Stimulated activated CD8-positive, alpha-beta memory T cell treated with anti-CD3 and anti-CD28 coated beads, Interleukin-7, amount 100 ng/mL, for 24 hours (primary cell): ENCODE results near the gene AVPR2.
A peak's percentile ranks its signal among the peaks of the same experiment; 100 is the strongest.

Experiments
- DNase-seq: peaks from one replicate; pipeline ENCODE4 v3.0.0-alpha.2; 2020; ENCODE audit warnings: low read depth

The AVPR2 gene

GRCh38 chrX:153871451-153871850, 33.0 kb upstream of the AVPR2 start:
- DNase-seq: no peak

- DNase-seq: no peak
These were observed 32.3 kb upstream of the AVPR2 start for GRCh38 chrX:153871946-153872878.

DNA sequence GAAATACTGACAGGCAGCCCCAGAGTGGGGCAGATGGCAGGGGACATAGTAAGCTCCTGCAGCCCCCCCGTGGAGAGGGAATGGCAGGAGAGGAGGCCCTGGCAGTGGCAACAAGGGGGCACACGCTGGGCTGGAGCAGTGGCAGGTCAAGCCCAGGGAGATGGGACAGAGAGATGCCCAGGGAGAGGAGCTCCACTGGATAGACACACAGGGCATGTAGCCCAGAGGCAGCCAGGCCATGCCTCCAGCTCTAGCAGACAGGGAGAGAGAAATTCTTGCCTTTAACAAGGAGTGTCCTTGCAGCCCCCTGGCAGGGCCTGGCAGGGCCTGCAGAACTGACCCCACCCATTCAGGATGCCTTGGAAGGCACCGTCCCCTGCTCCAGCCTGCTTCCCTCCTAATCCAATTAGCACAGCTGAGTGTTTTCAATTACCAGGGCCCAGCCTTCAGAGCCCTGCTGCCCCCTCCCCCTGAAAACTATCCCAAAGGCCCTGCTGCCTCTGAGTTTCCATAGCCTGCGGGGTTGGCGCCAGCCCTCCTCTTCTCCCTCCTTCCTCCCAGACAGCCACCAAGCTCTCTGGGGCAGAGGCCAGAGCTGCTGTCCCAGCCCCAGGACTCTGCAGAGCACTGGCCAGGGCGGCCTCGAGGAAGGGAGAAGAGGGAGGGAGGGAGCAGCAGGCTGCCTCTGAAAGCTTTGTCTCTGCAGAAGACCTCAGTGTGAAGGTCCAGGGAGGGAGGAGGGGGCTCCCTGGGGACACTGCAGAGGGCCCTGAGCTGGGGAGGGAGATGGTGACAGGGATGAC, 31.0 kb upstream of the AVPR2 start:
- DNase-seq: no peak

GRCh38 chrX:153874085-153874365, 30.4 kb upstream of the AVPR2 start:
- DNase-seq: no peak

- DNase-seq: no peak
These were observed 29.9 kb upstream of the AVPR2 start for GRCh38 chrX:153874366-153875125.

GRCh38 chrX:153875391-153876111, 28.9 kb upstream of the AVPR2 start:
- peak; percentile 37 for DNase-seq

DNA sequence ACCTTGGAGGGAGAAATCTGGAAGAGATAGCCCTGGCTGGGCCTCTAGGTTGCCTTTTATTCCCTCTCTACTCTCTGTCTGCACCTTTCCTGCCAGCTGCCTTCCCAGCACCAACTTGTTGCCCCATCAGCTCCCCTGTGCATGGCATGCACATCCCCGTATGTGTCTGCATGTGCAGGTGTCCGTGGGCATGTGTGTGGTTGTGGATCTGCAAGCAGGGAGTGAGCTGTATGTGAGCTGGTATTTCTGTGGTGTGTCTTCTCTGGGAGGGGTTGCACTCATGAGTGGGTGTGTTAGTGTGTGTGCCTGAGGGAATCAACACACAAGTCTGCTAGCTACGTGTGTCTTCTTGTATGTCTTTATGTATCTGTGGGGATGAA, 28.4 kb upstream of the AVPR2 start:
- DNase-seq: no peak

DNA sequence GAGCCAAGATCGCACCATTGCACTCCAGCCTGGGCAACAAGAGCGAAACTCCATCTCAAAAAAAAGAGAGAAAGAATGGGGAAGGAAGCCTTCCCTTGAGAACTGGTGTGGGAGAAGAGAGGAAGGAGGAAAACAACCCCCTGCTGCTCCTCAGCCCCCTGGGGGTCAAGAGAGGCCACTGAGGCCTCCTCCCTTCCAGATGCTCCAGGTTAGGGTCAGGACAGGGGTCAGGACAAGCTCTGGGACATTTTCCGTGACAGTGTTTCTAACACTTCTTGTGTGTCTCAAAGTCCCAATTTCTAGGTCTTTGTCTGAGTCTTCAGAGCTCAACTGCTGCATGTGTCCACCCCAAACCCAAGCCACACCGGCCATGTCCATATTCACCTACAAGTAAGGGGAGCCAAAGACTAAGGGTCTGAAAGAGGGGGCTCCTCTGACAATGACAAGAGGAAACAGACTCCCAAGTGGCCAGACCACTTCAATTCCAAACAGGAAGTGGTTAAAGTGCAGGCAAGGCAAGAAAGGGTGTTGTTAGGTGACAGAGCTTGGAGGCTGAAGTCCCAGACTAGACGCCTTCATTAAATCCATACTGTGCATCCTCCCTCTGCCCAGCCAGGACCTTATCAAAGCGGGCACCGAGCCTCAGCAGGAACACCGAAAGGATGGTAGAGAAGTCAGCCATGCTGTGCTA, 26.8 kb upstream of the AVPR2 start:
- no peak for DNase-seq

DNA sequence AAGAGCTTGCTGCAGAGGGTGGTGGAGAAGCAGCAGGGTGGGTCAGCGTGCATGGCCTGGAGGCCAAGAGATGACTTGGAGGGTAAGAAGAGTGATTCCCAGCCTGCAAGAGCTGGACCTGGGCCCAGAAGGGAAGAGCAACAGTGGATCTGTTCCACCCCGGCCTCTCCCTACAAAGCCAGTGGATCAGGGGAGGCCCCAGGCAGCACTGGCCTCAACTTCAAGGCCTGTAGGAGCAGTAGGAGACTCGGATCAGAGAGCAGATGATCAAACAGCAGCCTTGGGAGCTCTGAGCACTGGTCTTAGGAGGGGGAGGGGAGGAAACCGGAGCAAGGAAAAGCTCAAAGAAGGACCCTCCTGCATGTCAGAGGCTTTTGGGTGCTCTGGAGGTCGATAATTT, 26.1 kb upstream of the AVPR2 start:
- no peak for DNase-seq

DNA sequence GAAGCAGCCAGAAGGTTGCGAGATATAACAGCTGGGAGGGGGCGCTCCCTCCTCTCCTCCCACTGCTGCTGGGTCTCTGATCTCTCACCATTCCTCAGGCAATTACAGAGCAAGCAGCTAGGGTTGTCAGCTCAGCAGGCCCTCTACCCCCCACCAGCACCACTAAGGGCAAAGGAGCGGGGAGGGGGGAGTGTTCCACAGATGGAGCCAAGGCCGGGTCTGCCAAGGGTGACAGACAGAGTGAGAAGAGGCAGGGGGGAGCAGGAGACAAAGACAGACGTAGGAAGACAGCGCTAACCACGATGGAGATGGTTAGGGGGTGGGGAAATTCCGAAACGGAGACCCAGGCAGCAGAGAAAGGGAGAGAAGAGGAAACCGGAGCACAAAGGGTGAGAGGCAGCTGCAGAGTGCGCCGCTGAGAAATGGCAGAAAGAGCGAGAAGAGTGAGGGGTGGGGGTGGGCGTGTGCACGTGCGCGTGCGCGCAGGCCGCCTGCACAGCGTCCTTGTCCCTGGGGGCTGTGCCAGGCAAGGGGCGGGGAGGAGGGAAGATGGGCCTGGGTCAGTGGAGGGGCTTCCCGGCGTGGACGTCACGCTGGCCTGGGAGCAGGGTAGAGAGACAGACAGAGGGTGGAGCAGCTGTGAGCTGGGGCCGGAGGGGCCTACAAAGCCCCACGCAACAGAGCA, 25.4 kb upstream of the AVPR2 start:
- DNase-seq: no peak

DNA sequence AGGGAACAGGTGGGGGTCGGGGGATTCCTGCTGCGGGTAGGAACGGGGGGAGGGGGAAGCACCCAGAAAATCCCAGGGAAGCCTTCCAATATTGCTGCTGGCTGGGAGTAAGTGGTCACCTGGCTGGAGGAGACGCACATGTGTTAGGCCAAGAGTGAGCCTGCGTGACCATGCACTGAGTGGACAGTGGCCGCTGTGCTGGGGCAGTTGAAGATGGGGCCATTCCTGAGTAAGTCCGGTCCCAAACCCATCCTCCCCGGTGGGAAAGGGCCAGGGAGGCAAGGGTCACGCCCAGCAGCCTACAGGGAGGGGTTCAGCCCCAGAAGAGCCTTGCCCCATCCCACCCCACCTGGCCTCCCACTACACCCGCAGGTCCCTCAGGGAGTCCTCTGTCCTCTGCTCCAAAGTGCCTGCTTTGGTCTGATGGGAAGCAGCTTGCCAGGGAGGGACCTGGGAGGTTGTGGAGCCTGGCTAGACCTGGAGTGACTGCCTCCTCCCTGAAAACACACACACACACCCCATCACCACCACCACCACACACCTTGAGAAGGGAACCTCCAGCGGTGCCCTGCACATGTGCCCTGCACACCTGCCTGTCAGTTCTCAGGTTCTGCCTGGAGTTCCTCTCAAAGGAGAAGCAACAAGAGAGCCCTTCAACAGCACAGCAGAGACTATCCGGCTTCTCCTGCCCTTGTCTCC, 24.6 kb upstream of the AVPR2 start:
- no peak for DNase-seq

DNA sequence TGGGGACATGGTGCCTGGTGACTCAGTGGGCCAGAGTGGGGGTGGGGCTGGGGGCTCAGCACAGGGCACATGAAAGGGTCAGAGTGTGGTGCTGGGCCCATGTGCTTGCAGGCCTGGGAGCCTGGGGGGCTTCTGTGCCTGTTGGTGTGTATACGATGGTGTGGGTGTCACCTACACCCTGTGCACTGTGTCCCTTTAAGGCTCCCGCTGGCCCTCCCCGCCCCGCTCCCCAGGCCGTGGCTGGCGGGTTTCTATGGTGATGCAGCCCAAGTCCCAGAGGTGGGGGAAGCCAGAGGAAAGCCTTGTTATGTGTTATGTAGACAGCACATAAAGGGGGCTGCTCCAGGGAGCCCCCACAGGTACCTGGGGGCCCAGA, 24.0 kb upstream of the AVPR2 start:
- no peak for DNase-seq

- no peak for DNase-seq
These were observed 23.2 kb upstream of the AVPR2 start for GRCh38 chrX:153881281-153881680.

DNA sequence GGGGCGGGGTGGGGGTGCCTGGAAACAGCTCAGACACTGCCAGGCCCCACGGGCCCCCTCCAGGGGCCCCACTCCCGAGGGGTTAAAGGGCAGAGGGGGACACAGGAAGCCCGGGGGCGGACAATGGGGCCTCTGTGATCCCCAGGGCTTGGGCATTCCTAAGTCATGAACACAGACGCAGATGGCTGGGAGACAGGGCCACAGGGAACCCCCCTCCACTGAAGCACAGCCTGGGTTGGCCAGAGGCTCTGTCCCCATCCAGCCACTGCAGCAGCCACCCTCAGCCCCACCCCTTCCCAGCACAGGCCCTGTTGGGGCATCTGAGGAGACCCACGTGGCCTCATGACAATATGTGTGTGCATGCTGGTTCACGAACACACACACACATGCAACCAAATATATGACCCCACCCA, 22.4 kb upstream of the AVPR2 start:
- no peak for DNase-seq

GRCh38 chrX:153882557-153882956, 21.9 kb upstream of the AVPR2 start:
- DNase-seq: no peak

DNA sequence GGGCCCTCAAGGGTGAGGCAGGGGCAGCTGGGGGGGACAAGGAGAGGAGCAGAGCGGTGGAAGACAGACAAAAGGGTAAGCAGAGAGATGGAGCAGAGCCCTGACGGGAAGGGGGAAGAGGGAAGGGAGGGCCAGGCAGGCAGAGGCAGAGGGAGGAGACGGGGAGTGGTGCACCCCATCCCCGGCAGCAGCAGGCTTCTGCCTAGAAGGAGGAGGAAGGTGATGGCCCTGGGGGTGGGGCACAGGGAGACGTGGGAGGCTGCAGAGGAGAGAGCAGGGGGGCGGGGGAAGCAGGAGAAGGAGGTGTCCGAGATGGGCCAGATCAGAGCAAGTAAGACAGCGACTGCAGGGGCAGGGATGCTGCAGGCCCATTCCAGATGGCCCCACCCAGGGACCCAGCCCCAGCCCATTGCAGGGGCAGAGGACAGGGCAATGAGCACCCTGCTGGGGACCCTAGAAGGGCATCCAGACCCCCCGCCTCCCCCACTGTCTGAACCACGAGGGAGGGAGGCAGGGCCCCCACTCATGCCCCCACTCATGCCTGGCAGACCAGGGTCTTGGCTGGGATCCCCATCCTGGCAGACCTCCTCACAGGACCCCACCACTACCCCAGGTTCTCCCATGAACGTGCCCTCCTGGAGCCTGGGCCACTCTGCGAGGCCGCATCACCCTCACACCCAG, 21.2 kb upstream of the AVPR2 start:
- no peak for DNase-seq

DNA sequence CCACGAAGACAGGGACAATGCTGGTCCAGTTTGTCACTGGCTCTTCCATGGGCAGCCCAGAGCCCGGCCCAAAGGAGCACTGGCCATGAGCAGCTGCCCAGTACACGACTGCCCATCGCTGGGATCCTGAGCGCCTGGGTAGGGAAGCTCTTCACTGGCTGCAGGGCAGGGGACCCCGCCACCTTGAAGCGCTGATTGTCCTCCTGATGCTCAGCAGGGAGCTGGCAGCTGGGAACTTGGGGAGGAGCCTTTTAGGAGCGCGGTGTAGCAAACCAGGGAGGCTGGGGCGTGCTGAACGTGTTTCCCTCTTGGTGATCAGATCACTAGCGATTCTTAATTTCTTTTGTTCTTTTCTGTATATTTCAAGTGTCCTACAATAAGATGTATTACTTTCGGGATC, 20.3 kb upstream of the AVPR2 start:
- DNase-seq: no peak

DNA sequence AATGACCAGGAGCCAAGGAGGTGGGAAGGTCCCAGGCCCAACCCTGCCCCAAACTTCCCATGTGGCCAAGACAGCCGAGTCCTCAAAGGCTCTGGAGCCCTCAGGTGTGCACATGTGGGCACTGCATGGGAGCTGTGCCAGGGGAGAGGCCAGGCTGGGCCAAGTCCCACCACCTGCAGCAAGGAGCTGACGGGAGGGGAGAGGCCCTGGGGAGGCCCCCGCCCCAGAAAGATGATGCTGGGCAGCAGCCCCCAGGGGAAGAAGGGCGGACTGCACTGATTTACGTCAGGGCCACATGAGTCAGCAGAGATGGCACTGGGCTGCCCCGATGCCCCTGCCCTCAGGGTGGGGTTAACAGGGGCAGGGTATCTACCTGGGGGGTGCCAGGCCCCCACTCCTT, 19.9 kb upstream of the AVPR2 start:
- no peak for DNase-seq

- DNase-seq: no peak
These were observed 19.2 kb upstream of the AVPR2 start for GRCh38 chrX:153885208-153885787.
